EL (cell line): Measurements from ENCODE around the gene SLC5A1.
"Not testable (repeated sequence)": the region's sequence is repeated elsewhere in the genome, so short reads cannot be mapped to it uniquely, and the experiment has no call there.

Experiments used
- DNase-seq: peaks from one replicate; pipeline ENCODE4 v3.0.0-alpha.2; 2016

SLC5A1 gene

GRCh38 chr22:32150647-32151046, 107.6 kb downstream of the SLC5A1 start:
- DNase-seq, result not testable (repeated sequence)

DNA sequence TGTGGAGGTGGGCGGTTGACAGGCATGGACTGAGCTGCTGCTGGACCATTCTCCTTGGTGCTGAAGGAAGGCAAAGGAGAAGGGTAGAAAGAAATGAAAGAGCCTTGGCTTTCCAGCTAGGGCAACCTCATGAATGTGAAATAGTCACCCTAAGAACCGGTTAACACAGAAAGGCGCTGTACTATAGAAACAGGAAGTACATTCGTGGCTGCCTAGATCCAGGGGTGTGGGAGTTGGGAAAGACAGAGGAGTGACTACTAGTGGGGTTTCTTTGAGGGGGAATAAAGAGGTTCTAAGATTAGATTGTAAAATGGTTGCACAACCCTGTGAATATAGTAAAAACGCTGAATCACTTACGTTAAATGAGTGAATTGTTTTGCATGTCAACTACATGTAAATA, 108.6 kb downstream of the SLC5A1 start:
- not testable (repeated sequence) for DNase-seq

- not testable (repeated sequence) for DNase-seq
Measured at GRCh38 chr22:32154727-32155126, 111.7 kb downstream of the SLC5A1 start.

DNA sequence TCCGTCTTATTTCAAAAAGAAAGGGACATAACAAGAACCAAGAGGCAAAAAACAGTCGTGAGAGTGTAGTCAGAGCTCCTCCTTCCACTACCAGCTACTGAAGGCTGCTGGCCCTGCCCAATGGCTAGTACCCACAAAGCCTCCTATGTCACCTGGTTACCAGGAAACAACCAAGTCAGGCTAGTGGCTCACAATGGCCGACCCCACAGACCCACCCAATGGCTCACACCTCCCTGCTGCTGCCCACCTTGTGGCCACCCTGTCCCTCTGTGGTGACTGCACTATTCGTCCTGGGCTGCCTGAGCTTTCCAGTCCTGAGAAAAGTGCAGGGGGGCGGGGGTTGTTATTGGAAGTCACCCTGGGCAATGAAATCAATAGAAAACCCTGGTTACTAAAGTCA, 114.6 kb downstream of the SLC5A1 start:
- DNase-seq, result not testable (repeated sequence)

DNA sequence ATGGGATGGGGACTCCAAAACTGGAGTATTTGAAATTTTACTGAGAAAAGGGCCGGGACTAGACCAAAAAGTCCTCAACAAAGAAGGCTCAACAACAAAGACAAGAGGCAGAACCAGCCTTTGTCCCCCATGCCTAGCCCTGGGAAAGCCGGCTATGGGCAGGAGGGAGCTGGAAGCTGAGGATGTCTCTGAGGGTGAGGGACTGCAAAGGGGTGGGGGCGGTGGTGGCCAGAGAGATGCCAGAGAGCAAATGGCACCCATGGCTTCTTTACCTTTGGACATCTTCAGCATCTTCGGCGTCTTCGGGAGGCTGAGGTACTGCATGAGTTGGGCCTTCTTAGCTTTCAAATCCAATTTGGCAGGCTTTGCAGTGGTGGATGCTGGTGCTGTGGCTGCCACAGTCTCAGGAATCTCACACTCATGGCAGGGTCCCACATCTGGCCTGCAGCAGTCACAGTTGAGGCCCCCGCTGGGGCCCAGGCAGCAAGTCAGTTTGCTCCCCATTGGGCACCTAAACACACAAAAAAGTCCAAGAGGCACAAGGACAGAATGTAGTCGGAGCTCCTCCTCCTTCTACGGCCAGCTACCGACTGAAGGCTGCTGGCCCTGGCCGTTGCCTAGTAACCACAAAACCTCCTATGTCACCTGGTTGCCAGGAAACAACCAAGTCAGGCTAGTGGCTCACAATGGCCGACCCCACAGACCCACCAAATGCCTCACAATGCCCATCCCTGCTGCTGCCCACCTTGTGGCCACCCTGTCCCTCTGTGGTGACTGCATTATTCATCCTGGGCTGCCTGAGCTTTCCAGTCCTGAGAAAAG, 115.9 kb downstream of the SLC5A1 start, which contains the start of gene C22orf42:
Gene C22orf42, minus strand, starts transcription at position 592 of the 822 bp plus-strand sequence. Its CDS starts 88 bp downstream, at position 504.
- no peak for DNase-seq

DNA sequence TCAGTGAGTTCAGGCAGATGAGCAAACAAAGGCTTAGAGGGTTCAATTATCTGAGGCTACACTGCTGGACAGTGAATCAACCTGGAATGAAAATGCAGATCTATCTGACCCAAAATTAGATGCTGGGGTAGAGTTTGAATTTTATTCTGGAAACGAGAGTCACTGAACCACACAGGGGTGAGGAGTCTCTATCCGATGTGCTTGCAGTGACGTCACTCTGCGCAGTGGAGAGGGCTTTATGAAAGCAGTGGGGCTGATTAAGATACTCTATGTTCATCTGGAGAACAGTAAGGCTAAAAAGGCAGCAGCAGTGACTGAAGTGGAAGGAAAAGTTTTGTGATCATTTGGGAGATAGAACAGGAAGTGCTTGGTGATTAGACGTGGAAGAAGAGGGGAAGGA, 117.3 kb downstream of the SLC5A1 start:
- DNase-seq, result not testable (repeated sequence)
